Hepatocyte (in vitro differentiated cells): ENCODE data around the gene ARMC7.

ENCODE experiments used
- CTCF ChIP-seq: fragments of 200-600 bp; sonication (generic); IDR thresholded peaks from 2 replicates; pipeline ENCODE4 v1.5.1; 2016; ENCODE audit warnings: antibody characterized with exemption, mild to moderate bottlenecking; ENCODE audit not compliant: poor library complexity
- EZH2 ChIP-seq: fragments of 200-600 bp; sonication (generic); IDR thresholded peaks from 2 replicates; pipeline ENCODE4 v1.6.1; 2016; ENCODE audit warnings: antibody characterized with exemption, mild to moderate bottlenecking, borderline replicate concordance
- EZH2phosphoT487 ChIP-seq: fragments of 200-600 bp; sonication (generic); IDR thresholded peaks from one replicate; pipeline ENCODE4 v1.6.1; 2018; ENCODE audit warnings: antibody characterized with exemption, mild to moderate bottlenecking, low read depth, moderate library complexity; ENCODE audit not compliant: unreplicated experiment, severe bottlenecking

- TF ChIP-seq CTCF: no peak
- TF ChIP-seq EZH2phosphoT487: no peak
- TF ChIP-seq EZH2: no peak
Observed at GRCh38 chr17:75160211-75160610, 50.4 kb downstream of the ARMC7 start.
